NCI-H1105 treated with DMSO at 0.1 percent for 48 hours (cell line): ENCODE measurements around the gene FBXW7.

Experiments
- DNase-seq: peaks from one replicate; lab custom pipeline; 2025; lab: John Stamatoyannopoulos, UW

FBXW7 gene

GRCh38 chr4:152283801-152284470 is 252.0 kb downstream of the FBXW7 start:
- DNase-seq, result no peak

- no peak for DNase-seq
These were observed 254.1 kb downstream of the FBXW7 start for GRCh38 chr4:152281822-152282221.

- DNase-seq, result no peak
These were observed 254.7 kb downstream of the FBXW7 start for GRCh38 chr4:152281211-152281610.

GRCh38 chr4:152279234-152279566 is 256.7 kb downstream of the FBXW7 start:
- DNase-seq, result no peak

- DNase-seq, result no peak
These were observed 257.2 kb downstream of the FBXW7 start for GRCh38 chr4:152278505-152279233.

- DNase-seq, result no peak
These were observed 257.8 kb downstream of the FBXW7 start for GRCh38 chr4:152278172-152278504.

- DNase-seq, result no peak
These were observed 258.6 kb downstream of the FBXW7 start for GRCh38 chr4:152277333-152277732.

GRCh38 chr4:152273343-152273742 is 262.5 kb downstream of the FBXW7 start:
- DNase-seq, result no peak
